Esophagus squamous epithelium (tissue), 5 donors: ENCODE measurements around the gene GPC5. TPM values are rescaled to one million over a fixed set of nuclear protein-coding genes. Genes with fewer than 3 reads are reported as not detected.
"Not testable (repeated sequence)": the region's sequence is repeated elsewhere in the genome, so short reads cannot be mapped to it uniquely, and the experiment has no call there.

ENCODE experiments used
- DNase-seq: peaks from one replicate; lab custom pipeline; 2025; lab: John Stamatoyannopoulos, UW
- H3K27ac ChIP-seq, 4 donors: fragments of 200-600 bp; sonication (generic); one replicate each; pipeline ENCODE4 v1.5.1; 2016 to 2019; ENCODE audit warnings: mild to moderate bottlenecking in 1 of 4
- H3K27me3 ChIP-seq, 4 donors: fragments of 200-600 bp; sonication (generic); 1 replicate in 3 of 4; 2 replicates in 1 of 4; pipeline versions ENCODE4 v1.5.1 to v1.6.0; 2017 to 2021; ENCODE audit warnings: antibody characterized with exemption in 1 of 4
- H3K36me3 ChIP-seq, 3 donors: fragments of 200-600 bp; sonication (generic); one replicate each; pipeline ENCODE4 v1.5.1; 2016 to 2019
- H3K4me1 ChIP-seq, 3 donors: fragments of 200-600 bp; sonication (generic); one replicate each; pipeline ENCODE4 v1.5.1; 2017 to 2019
- H3K4me3 ChIP-seq, 4 donors: fragments of 200-600 bp; sonication (generic); 1 replicate in 3 of 4; 2 replicates in 1 of 4; pipeline ENCODE4 v1.5.1; 2016 to 2019; ENCODE audit warnings: mild to moderate bottlenecking in 2 of 4, moderate library complexity in 1 of 4
- H3K9me3 ChIP-seq, 3 donors: fragments of 200-600 bp; sonication (generic); one replicate each; pipeline ENCODE4 v1.5.1; 2016 to 2019
- POLR2A ChIP-seq, 4 donors: fragments of 450-650 bp; IDR thresholded peaks; one replicate each; pipeline ENCODE4 v1.6.1; 2017; ENCODE audit warnings: antibody characterized with exemption in 4 of 4, mild to moderate bottlenecking in 4 of 4, moderate library complexity in 3 of 4
- WGBS, 2 donors: methylation state at CpG; one replicate each; pipeline ENCODE4 v1.1.5; 2018; 5-methylcytosine and 5-hydroxymethylcytosine counted together
- intact Hi-C: fragments of 100-400 bp; cut with DNase I; formaldehyde crosslinking; loops from one replicate; pipeline ENCODE4 v1.15.0; 2022
- total RNA-seq, 4 donors: library from RNA; depleted of rRNA; stranded (reverse); fragments of >200 nt; gene quantifications; one replicate each; pipeline ENCODE4 v1.1.0, GENCODE V29; 2016
- TF ChIP-seq, protein P1 (sequence below), 6 experiments: fragments of 450-650 bp in 4 of 6; fragments of 200-600 bp in 2 of 6; sonication (generic) in 2 of 6; IDR thresholded peaks; one replicate each; pipeline ENCODE4 v1.5.1; 2016 to 2019; ENCODE audit warnings: antibody characterized with exemption in 6 of 6, mild to moderate bottlenecking in 4 of 6, moderate library complexity in 4 of 6
- donor health status: DM: yes; HTN: yes; CAD: no.

GPC5 gene
- total RNA-seq, 4 donors from 2014 or later: not detected

DNA sequence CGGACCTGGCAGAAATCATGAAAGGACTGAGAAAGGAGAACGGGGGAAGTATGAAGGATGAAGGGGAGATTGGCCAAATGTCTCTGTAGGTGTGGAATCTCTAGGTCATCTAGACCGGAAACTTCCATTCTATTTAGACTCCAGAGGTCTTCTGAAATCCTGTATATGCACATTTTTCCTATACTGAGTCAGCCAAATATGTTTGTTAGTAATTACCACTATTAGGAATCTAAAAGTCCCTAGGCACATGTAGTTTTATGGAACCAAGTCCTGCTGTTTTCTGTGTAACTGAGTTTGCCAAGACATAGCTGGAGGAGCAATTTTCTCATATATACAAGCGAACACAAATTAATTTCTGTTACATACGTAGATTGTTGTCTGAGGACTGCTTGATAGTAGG lies 498.1 kb downstream of the GPC5 start:
- 66 to 75% methylated on average over 5 of the region's 5 CpGs for WGBS, 2 donors
- Histone ChIP-seq H3K4me3 (no peak overlapping the region), H3K4me1 (no peaks in the 10 kb centered on the region), H3K9me3 (peaks cover 0 to 6% (median 0%) of the 10 kb centered on the region in 3 donors), H3K27ac (no peak overlapping the region), H3K36me3 (no peaks in the 10 kb centered on the region), H3K27me3 (no peaks in the 10 kb centered on the region)
- TF ChIP-seq POLR2A (IDR thresholded peaks at IDR 0.05): no peak
- TF ChIP-seq, protein P1, sequence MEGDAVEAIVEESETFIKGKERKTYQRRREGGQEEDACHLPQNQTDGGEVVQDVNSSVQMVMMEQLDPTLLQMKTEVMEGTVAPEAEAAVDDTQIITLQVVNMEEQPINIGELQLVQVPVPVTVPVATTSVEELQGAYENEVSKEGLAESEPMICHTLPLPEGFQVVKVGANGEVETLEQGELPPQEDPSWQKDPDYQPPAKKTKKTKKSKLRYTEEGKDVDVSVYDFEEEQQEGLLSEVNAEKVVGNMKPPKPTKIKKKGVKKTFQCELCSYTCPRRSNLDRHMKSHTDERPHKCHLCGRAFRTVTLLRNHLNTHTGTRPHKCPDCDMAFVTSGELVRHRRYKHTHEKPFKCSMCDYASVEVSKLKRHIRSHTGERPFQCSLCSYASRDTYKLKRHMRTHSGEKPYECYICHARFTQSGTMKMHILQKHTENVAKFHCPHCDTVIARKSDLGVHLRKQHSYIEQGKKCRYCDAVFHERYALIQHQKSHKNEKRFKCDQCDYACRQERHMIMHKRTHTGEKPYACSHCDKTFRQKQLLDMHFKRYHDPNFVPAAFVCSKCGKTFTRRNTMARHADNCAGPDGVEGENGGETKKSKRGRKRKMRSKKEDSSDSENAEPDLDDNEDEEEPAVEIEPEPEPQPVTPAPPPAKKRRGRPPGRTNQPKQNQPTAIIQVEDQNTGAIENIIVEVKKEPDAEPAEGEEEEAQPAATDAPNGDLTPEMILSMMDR (IDR thresholded peaks at IDR 0.05): no peak
- no peak for DNase-seq
- intact Hi-C loops: no loop called here

DNA sequence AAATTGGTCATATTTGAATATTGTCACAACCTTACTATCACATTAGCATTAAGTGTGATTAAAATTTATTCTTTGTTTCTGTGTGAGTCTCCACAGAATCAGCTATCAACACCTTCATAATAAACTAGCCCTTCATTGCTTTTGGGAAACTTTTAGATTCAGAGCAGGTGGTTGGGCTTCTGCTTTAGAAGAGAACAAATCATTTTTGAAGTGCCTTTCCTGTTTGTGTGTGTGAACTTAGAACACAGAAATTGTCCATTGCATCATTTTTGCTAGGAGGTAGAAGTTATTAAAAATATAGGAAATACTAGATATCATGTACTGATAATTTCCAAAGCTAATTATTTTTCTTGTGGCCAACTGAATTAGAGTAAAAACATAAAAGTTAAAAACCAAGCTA lies 500.6 kb downstream of the GPC5 start:
- H3K4me1 ChIP-seq, H3K27me3 ChIP-seq, H3K9me3 ChIP-seq, H3K4me3 ChIP-seq, H3K36me3 ChIP-seq, DNase-seq, H3K27ac ChIP-seq, intact Hi-C loops: not testable (repeated sequence)

DNA sequence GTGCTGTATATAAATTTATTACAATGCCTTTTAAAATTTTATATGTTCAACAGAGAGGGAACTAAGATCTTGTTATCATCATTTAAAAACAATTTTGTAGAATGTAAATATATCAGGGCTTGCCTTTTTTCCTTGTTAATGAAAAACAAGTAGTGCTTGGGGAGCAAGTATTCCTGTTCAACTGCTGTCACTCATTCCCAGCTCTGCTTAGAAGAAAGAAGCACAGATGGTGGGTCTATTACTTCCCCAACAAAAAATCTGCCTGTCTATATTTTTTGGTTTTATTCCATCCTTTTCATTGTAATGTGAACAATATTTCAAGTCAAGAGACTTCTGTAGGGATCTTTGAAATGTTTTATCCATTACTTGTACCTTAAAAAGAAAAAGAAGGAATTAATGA lies 503.9 kb downstream of the GPC5 start:
- DNase-seq: no peak
- Histone ChIP-seq H3K4me1 (no peaks in the 10 kb centered on the region), H3K36me3 (no peaks in the 10 kb centered on the region), H3K27ac (no peak overlapping the region), H3K4me3 (no peak overlapping the region), H3K9me3 (no peaks in the 10 kb centered on the region), H3K27me3 (no peaks in the 10 kb centered on the region)
- TF ChIP-seq, protein P1 (IDR thresholded peaks at IDR 0.05): no peak
- no peak for TF ChIP-seq POLR2A (IDR thresholded peaks at IDR 0.05)
- intact Hi-C loops: no loop called here

DNA sequence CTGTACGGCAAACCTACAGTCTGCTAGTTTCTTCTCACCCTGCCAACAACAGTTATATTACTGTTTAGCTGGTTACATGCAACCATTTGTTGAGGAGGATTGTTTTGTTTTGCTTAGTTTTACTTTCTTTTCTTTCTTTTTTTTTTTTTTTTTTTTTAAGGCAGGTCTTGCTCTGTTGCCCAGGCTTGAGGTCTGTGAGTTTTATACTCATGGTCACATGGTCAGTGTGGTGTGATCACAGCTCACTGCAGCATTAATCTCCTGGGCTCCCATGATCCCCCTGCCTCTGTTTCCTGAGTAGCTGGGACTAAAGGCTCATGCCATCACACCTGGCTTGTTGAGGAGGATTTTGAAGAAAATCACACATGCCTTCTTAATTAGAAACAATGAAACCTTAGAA lies 505.6 kb downstream of the GPC5 start:
- Histone ChIP-seq H3K27me3 (no peaks in the 10 kb centered on the region), H3K4me1 (no peaks in the 10 kb centered on the region), H3K27ac (no peak overlapping the region), H3K36me3 (no peaks in the 10 kb centered on the region), H3K9me3 (no peaks in the 10 kb centered on the region), H3K4me3 (no peak overlapping the region)
- no peak for DNase-seq
- TF ChIP-seq, protein P1 (IDR thresholded peaks at IDR 0.05): no peak
- TF ChIP-seq POLR2A (IDR thresholded peaks at IDR 0.05): no peak
- intact Hi-C loops: no loop called here
- WGBS, 2 donors: 0 to 3% methylated on average over 1 of the region's 1 CpG

DNA sequence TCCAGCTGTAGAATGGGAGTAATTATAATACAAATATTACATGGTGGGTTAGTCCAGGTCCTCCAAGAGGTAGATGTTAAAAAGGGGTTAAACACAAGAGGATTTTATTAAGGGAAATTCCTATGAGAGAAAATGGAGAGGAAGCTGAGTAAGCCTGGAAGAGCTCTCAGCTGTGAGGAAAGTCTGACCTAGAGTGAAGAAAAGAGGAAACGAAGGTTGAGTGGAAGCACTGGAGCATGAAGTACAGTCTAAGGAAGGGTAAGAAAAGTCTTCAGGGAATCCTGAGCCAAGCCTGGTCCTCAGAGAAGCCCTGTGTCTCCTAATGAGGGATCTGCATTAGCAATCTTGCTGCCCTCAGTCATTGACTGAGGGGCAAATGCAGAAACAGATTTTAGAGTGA lies 506.2 kb downstream of the GPC5 start:
- H3K9me3 ChIP-seq: no peaks in the 10 kb centered on the region
- intact Hi-C loops: no loop called here
- no peak overlapping the region for H3K4me3 ChIP-seq
- no peak for TF ChIP-seq POLR2A (IDR thresholded peaks at IDR 0.05)
- TF ChIP-seq, protein P1 (IDR thresholded peaks at IDR 0.05): no peak
- no peaks in the 10 kb centered on the region for H3K36me3 ChIP-seq
- 40 to 57% methylated on average over 1 of the region's 1 CpG for WGBS, 2 donors
- H3K27ac ChIP-seq: no peak overlapping the region
- H3K27me3 ChIP-seq: no peaks in the 10 kb centered on the region
- H3K4me1 ChIP-seq: no peaks in the 10 kb centered on the region
- no peak for DNase-seq

DNA sequence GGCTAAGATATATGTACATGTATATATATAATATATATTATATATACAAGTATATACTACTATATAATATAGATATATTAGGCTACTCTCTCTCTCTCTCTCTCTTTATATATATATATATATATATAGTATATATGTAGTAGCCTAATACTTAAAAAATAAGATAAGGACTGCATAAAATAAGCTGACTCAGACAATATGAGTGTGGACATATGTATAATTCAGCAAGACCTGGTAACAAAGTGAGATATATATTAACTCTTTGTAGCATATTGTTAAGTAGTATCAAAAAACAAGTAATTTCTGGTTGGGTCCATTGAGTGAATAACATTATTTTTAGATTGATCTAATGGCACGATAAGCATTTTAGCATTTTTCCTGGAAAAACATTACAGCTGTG lies 509.0 kb downstream of the GPC5 start:
- WGBS, 2 donors: 71 to 85% methylated on average over 1 of the region's 1 CpG
- Histone ChIP-seq H3K4me3 (no peak overlapping the region), H3K4me1 (no peaks in the 10 kb centered on the region), H3K36me3 (no peaks in the 10 kb centered on the region), H3K27ac (no peak overlapping the region), H3K9me3 (no peaks in the 10 kb centered on the region), H3K27me3 (no peaks in the 10 kb centered on the region)
- no peak for TF ChIP-seq POLR2A (IDR thresholded peaks at IDR 0.05)
- TF ChIP-seq, protein P1 (IDR thresholded peaks at IDR 0.05): no peak
- intact Hi-C loops: no loop called here
- DNase-seq: no peak
